Activated CD4-positive, CD25-positive, alpha-beta regulatory T cell (primary cell): ENCODE data around the gene FJX1.

Source experiments
- DNase-seq, 4 experiments: peaks; one replicate each; lab custom pipeline; 2025; lab: John Stamatoyannopoulos, UW

The FJX1 gene, protein sequence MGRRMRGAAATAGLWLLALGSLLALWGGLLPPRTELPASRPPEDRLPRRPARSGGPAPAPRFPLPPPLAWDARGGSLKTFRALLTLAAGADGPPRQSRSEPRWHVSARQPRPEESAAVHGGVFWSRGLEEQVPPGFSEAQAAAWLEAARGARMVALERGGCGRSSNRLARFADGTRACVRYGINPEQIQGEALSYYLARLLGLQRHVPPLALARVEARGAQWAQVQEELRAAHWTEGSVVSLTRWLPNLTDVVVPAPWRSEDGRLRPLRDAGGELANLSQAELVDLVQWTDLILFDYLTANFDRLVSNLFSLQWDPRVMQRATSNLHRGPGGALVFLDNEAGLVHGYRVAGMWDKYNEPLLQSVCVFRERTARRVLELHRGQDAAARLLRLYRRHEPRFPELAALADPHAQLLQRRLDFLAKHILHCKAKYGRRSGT

DNA sequence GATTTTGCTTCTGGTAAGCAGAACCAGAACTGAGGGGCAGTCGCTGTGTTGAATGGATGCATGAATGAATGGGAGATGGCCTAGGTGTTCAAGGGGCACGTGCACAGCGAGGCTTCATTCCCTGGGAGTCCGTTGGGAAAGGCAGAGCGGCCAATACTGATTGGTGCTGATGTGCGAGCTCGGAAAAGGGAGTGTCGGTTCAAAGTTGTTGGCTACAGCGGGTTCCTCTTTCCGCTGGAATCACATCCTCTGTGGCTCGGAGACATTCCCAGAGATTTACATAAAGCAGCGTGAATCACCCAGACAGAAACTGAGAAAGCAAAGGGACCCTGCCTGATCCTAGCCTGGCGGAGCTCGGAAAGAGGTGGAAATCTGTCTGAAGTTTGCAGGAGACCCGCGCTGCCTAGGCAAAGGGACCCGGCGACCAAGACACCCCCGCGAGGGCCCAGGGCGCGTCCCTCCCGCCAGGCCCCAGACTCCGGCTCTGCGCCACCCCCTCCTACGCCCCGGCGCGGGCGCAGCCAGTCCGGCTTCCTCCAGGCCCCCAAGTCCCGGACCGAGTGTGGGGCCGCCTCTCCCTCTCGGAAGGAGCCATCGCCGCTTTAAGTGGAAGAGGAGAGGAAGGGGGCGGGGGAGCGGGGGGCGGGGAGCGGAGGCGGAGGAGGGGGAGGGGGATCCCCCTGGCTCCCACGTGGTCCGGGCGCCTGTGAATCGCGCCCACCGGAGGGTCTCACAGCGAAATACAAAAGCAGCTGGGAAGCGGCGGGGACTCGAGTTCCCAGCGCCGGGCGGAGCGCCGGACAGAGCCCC lies at the start of gene FJX1:
Gene FJX1, plus strand, starts transcription at position 774 of the 810 bp plus-strand sequence. CDS start 177 bp downstream, outside the sequence.
- no peak for DNase-seq

DNA sequence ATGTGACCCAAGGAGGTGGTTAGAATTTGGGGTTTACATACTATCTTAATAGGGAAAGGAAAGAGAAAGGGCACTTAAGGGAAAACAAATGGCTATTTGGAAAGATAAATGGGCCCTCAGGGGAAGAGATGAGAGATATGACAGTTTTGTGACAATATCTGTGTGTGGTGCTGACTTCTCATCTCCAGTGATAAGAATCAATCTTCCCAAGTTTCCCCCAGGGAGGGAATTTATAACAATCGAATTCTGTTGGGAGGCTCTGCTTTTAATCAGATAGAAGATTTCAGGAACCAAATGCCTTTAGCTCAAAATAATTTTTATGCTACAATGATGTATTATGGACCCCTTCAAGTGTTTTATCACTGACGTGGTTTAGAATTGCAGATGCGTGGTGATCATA lies 46.6 kb upstream of the FJX1 start:
- no peak for DNase-seq

DNA sequence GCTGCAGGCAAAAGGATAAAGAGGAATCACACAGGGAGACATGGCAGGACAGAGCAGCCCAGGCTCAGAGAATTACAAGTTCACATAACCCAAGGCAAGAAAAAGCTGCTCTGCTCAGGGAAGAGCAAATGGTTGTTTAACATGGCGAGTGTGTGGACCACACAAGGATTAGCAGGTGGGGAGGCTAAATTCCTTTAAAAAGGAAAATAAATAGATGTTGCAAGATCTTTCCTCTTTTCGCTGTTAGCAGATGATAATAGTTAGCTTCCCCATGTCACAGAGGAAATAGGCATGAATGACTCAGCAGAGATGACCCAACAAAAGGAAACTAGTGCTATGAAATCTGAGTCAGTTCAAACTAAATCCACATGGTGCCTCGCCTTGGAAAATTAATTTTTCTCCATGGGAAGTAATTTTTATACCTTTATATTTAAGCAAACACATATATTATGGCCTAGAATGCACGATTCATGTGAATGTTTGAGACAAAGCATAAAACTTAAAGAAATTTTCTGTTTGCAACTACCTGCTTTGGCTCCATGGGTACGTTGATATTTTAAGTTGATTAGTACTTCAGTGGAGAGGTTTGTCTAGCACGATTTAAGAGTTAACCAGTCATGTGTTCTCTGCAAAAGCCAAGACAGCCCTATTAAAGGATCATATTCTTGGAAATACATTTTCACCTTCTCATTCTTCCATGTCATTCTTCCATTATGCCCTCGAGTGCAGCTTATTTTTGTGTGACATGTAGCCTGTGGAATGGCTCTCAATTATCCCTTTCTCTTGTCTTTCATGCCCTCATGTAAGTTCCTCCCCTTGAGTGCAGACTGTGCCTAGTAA lies 38.5 kb upstream of the FJX1 start:
- DNase-seq = no peak

DNA sequence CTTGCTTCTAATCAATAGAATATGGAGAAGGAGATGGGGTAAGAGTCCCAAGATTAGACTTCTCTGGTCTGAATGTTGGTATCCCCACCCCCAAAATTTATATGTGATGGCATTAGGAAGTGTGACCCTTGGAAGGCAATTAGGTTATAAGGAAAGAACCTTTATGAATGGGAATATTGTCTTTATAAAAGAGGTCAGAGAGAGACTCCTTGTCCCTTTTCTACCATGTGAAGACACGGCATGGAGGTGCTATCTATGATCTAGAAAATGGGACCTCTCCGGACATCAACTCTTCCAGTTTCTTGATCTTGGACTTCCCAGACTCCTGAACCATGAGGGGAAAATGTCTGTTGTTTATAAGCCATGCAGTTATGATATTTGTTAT lies 37.9 kb upstream of the FJX1 start:
- no peak for DNase-seq

DNA sequence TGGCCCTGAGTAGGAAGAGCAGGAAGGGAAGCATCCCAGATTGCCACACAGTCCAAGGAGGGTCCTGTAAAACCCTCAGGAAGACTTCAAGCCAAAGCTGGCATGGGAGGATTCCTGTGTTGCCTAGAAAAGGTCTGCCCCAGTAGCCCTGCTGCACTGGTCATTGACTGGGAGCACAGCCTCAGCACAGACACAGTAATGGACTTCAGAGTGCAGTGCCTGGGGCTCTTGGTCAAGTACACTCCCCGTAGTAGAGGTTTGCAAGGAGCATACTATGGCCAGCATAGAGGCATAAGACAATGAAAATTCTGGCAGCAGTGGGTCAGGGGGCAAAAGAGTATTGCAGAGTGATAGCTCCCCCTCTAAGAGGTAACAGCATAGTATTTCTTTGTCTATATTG lies 36.2 kb upstream of the FJX1 start:
- no peak for DNase-seq

DNA sequence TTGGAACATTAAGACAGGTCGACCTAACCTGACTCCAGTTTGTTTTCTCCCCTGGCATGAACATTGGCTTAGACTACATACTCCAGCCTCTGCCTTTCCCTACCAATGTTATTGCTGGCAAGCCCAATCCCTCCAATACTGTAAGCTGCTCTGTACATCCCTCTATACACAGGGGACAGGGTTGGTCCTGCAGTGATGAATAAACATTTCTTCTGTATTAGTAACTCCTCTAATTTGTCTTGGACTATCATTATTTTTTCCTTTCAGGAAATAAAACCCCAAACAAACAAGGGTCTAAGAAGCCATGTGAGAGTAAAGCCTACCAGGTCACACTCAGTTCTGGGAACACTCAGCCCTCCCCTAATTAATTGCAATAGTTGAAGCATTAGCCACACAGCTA lies 35.1 kb upstream of the FJX1 start:
- no peak for DNase-seq

DNA sequence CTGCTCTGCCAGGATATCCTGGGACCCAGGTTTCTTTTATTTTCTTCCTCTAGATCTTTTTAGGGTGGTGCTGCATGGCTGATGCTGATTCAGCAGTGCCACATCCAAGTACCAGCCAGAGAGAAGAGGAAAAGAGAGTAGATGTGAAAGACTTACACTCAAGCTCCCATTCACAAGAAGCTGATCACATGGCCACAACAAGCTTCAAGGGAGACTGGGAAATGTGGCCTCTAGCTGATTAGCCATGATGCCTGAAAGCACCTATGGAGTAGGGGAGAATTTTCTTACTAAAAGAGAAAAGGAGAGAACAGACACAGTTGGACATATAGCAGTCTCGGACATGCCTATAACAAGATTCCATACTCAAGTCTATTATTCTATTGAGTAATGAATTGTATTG lies 34.4 kb upstream of the FJX1 start:
- no peak for DNase-seq

DNA sequence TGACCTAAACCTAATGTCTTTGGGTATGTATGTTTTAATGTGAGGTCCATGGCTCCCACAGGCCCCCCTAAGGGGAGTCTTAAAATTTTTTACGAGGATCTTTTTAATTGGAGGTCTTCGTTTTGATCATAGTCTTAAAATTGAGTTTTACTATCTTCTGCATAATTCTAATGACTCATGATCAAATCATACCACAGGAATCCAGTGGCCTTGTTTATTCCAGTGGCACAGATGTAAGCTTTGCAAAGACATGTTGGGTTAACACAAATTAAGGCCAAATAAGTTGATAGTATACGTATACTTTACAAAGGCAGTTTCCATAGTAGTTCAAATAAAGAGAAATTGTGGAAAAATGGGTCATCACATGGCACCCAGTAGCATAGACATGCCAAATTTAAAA lies 33.9 kb upstream of the FJX1 start:
- no peak for DNase-seq

DNA sequence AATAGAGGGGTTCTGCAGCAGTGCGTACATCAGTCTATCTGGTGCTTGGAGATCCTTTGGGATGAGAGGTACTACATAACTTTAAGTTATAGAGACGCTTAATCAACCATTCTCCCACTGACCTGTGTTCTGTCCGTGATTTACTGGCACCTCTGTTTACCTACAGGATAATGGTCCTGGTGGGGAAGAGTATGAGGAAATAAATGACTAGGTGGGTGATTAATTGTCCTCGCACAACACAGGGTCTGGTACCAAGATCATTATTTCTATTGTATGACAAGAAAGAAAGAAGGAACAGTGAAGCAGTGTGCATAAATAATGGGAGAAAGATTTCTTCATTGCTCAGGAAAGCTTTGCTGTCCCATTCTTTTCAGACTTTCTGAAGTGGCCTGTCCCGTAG lies 32.8 kb upstream of the FJX1 start:
- DNase-seq = no peak

DNA sequence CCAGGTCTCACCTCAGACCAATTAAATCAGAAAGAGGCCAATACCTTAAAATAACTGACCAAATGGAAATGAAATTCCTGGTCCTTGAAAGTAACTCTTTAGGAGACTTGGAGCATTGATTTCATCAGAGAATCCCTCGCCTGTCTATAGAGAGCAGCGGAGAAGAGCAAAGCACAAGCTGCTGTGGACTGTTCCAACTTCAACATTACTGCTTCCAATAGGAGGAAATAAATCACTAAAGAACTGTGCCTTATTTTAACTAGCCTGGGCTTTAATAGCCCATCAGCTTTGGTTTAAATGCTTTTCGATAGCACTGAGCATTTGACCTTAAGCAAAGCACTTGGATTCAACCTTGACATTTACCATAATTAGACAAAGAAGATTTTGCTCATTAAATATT lies 32.0 kb upstream of the FJX1 start:
- no peak for DNase-seq

DNA sequence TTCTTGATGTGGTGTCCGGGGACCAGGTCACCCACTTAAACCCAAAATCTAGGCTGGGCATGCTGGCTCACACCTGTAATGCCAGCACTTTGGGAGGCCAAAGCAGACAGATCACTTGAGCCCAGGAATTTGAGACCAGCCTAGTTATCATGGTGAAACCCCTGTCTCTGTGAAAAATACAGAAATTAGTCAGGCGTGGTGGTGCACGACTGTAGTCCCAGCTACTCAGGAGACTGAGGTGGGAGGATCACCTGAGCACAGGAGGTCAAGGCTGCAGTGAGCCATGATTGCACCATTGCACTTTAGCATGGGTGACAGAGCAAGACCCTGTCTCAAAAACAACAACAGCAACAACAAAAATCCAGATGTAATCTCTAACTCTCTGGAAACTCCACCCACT lies 30.3 kb upstream of the FJX1 start:
- no peak for DNase-seq

DNA sequence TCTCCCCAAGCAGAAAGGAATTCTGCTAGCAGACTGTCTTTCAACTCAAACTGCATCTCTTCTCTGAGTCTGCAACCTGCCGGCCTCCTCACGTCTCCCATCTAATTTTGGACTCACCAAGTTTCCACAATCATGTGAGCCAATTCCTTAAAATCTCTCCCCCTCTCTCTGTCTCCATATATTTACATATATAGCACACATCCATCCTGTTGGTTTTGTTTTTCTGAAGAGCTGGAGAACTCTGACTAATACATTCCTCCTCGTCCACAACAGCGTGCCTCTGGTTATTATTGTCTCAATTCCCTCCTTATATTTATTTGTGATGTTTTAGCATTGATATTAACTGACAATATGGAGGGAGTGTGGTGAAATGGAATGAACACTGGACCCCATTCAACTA lies 29.6 kb upstream of the FJX1 start:
- DNase-seq = no peak

DNA sequence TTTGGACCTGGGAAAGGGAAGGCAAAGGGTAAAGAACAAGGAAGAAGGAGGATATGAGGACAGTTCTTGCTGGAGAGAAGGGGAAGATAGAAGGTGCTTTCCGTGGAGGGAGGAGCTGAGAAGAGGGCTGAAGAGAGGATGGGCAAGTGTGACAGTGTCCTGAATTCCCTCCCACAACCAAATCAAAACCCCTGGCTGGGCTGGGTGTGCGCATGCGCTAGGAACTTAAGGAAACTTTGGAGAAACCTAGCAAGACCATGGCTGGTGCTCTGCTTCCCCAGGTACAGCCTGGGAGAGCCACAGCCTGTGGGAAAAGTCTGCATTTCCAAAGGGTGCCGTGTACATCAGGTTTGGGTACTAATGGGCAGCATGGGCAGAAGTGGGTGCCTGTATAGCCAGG lies 29.0 kb upstream of the FJX1 start:
- no peak for DNase-seq

DNA sequence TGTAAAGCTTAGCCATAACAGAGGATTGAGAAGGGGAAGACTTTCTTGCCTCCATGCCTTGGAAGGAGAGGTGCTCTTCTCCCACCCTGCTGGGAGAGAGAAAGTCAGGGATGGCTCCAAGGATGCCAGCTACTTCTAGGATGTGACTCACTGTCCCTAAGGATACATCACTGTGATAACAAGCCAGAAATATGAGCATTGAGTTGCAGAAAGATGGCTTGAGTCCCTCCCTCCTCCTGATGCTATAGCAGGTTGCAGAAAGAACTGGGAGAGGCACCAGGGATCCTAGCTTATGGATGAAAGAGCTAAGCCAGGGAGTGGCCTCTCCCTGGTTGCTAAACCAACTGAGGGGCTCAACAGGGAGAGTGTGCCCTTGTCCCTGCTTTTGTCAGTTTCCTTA lies 27.8 kb upstream of the FJX1 start:
- no peak for DNase-seq

DNA sequence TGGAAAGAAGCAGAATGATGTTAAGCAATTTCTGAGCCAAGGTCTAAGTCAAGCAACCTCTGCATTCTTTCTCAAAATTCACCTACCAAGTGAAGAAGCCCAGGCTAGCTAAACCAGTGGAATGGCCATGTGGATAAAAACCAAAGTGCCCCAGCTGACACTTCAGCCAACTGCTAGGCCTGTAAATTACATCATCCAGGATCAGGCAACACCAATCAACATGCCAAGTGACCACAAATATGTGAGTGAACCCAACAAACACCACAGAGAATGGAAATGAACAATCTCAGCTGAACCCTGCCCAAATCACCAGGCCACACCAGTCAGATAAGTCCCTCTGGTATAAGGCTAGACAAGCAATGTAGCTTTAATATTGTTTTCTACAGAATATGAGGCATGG lies 25.1 kb upstream of the FJX1 start:
- DNase-seq = no peak

DNA sequence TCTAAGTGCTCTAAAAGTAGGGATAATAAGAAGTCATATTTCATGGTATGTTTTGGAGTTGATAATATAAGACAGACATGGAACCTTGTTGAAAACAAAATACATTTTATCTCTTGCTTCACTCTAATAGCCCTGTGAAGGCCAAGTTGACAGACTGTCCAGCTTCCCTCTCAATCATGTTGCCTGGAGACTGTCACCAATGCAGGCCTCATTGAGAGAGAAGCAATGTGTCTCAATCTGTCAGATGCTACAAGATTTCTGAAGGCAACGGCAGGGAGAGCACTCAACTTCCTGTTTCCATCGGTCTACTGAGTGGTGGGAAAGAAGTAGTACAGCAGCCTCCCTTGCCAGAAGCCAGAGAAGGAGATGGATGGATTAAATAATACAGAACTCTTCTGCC lies 23.6 kb upstream of the FJX1 start:
- DNase-seq = no peak

DNA sequence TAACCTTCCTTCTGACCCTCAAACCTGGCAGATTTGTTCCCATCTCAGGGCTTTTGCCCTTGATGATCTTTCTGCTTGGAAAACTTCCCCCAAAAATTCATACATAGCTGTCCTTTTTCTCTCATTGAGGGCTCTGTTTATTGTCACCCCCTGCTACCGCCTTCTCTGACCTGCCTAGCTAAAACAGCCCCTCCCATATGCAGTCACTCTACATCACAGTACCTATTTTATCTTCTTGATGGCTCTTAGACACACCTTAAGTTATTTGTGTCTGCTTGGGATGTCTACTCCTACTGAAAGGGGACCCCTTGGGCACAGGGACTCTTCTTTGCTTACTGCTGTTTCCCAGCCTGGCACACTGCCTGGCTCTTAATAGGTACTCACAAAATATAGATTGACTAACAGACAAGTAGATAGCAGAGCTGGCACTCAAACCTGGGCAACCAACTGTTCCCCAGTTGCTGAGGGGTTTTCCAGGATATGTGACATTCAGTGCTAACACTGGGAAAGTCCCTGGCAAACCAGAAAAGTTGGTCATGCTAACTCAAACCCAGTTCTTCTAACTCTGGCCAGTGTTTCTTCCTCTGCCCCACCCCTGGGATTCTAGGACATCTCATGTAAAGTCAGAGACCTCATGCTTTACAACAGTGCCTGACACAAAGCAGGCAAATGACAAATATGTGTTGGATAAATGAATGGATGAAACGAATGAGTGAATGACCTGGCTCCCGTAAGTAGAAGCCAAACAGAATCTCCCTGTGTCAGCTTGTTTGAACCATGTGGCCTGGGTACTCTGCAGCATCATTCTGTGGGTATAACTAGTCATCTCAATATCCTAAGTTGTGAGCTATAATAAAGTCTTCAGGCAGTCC lies 19.8 kb upstream of the FJX1 start:
- DNase-seq = no peak

DNA sequence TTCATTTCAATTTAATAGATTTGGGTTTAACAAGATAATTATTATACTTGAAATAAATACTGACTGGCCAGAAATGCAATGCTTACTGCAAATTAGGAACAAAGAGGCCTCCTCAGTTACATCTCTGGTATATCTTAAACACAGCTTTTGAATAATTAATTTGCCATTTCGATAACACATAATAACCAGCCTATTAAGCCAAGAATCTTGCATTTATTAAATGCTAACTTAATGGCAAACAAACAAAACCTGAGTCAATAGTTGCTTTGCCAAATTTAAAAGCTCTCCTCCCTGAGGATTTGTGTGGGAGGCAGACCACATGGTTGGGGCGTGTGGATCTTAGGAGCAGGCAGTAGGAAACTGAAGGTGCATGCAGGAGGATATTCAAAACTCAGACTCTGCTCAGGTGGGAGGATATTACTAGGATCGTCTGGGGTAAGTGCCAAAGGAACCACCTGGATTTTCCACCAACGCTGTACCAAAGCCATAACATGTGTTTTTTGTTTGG lies 17.9 kb upstream of the FJX1 start:
- DNase-seq = no peak

DNA sequence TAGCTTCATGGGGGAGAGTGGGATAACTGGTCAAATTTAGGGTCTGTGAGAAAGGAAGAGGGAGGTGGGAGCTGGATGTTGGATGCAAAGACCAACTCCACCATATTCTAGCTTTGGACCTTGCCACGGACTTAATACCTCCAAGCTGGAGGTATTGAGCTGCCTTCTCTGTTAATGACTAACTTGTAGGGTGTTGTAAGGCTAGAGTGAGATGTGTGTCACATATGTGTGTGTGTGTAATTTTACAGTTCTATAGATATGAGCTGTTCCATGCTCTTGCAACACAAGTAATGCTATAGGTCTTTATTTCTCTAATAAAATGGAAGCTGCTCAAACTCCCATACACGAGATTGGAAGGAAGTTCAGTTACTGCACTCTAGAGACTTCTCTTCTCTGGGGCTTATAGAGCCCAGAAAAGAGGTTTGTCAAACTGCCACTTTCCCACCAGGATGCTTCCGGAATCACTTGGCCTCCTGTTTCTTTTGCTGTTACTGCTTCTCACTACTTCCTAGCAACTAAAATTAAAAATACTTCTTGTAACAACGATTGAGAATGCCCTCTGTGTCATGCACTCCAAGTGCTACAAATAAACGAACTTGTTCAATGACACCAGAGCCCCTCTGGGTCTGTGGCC lies 16.0 kb upstream of the FJX1 start:
- no peak for DNase-seq

DNA sequence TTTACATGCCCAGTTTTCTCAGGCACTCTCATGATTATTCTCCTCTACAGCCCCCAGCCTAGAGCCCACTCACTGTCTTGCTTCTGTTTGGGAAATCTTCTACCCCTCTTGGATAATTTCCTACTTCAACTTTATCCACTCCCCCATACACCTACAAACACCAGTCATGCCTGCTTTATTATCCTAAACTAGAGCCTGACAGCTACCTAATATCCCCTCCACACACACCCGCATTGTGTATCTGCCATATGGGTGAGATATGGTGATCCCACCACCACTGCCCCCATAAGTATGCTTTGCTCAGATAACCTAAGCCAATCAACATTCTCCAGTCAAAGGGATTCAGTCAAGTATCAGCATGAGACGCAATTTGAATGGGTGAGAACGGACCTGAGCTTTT lies 15.3 kb upstream of the FJX1 start:
- no peak for DNase-seq

DNA sequence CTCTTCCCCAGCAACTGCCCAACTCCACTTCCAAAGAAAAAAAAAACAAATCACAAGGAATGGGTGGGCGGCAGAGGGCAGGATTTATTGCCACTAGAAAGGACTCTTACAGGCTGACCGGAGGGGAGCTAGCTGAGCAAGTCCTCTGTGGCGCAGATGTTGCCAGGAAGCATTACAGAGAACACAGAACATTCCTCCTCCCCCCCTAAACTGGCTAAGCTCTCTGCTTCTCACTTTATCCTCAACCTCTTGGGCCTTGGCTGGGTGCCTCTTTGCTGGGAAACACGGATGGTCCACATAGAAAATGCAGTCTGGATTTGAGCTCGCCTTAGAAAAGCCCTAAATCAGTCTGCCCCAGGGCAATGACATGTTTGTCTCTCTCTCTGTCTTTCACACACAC lies 12.6 kb upstream of the FJX1 start:
- DNase-seq = no peak
